Measurements from ENCODE around the gene FAM72B.
A peak's percentile ranks its signal among the peaks of the same experiment; 100 is the strongest.
"Not testable (repeated sequence)": the region's sequence is repeated elsewhere in the genome, so short reads cannot be mapped to it uniquely, and the experiment has no call there.

The FAM72B gene

GRCh38 chr1:121184290-121185127 lies at the start of gene FAM72B, which contains the start of gene SRGAP2C:
Gene FAM72B (minus strand): TSS chr1:121184340. CDS start chr1:121183489, 851 bp downstream.
Gene SRGAP2C (plus strand): TSS chr1:121184975. CDS start chr1:121187447, 2,472 bp downstream.
- H3K27me3 ChIP-seq (ENCODE audit: insufficient read depth, low read length); H3K79me2 ChIP-seq (ENCODE audit: control insufficient read depth, insufficient read depth, low read length, unreplicated experiment); H3K36me3 ChIP-seq (ENCODE audit: insufficient read depth, low read length); H2AFZ ChIP-seq (ENCODE audit: low read length, unreplicated experiment); H3K4me1 ChIP-seq (ENCODE audit: control insufficient read depth, insufficient read depth, low read length, unreplicated experiment): not testable (repeated sequence)
- H3K27ac ChIP-seq (ENCODE audit: low read depth, low read length), result peak within 1 kb of the TSS; percentile 39; the same call in 1 of the 2 replicates
- H3K4me3 ChIP-seq (ENCODE audit: low read depth, low read length), result peak within 1 kb of the TSS; percentile 71

GRCh38 chr1:121232445-121233125 lies 48.4 kb upstream of the FAM72B start:
- H3K4me3 ChIP-seq (ENCODE audit: low read depth, low read length); H3K27me3 ChIP-seq (ENCODE audit: insufficient read depth, low read length); H3K36me3 ChIP-seq (ENCODE audit: insufficient read depth, low read length); H3K4me1 ChIP-seq (ENCODE audit: control insufficient read depth, insufficient read depth, low read length, unreplicated experiment); H2AFZ ChIP-seq (ENCODE audit: low read length, unreplicated experiment); H3K27ac ChIP-seq (ENCODE audit: low read depth, low read length); H3K79me2 ChIP-seq (ENCODE audit: control insufficient read depth, insufficient read depth, low read length, unreplicated experiment): not testable (repeated sequence)

- H3K4me3 ChIP-seq (ENCODE audit: low read depth, low read length); H3K27ac ChIP-seq (ENCODE audit: low read depth, low read length); H2AFZ ChIP-seq (ENCODE audit: low read length, unreplicated experiment); H3K27me3 ChIP-seq (ENCODE audit: insufficient read depth, low read length); H3K4me1 ChIP-seq (ENCODE audit: control insufficient read depth, insufficient read depth, low read length, unreplicated experiment); H3K36me3 ChIP-seq (ENCODE audit: insufficient read depth, low read length); H3K79me2 ChIP-seq (ENCODE audit: control insufficient read depth, insufficient read depth, low read length, unreplicated experiment): not testable (repeated sequence)
Measured at GRCh38 chr1:121230636-121231035, 46.5 kb upstream of the FAM72B start.

GRCh38 chr1:121227544-121228330 lies 43.6 kb upstream of the FAM72B start:
- H3K4me1 ChIP-seq (ENCODE audit: control insufficient read depth, insufficient read depth, low read length, unreplicated experiment); H3K79me2 ChIP-seq (ENCODE audit: control insufficient read depth, insufficient read depth, low read length, unreplicated experiment); H2AFZ ChIP-seq (ENCODE audit: low read length, unreplicated experiment); H3K4me3 ChIP-seq (ENCODE audit: low read depth, low read length); H3K27ac ChIP-seq (ENCODE audit: low read depth, low read length); H3K27me3 ChIP-seq (ENCODE audit: insufficient read depth, low read length); H3K36me3 ChIP-seq (ENCODE audit: insufficient read depth, low read length): not testable (repeated sequence)

DNA sequence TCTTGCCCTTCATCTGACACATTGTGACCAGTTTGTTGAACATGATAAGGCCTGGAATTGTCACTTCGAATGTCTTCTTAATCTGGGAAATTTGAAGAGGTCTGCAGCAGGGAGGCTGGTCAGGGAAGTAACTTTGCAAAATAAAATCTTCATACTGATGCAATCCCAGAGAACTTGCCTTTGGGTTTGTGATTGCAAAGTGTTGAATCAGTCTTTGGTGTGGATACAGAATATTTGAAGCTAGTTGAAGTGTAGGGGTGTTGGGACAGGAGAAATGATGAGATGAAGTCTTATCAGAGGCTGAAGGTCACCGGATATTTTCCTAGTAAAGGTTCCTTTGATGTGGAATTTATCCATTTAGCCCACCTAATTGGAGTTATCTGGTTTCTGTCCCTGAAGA lies 42.8 kb upstream of the FAM72B start:
- not testable (repeated sequence) for H2AFZ ChIP-seq (ENCODE audit: low read length, unreplicated experiment); H3K4me3 ChIP-seq (ENCODE audit: low read depth, low read length); H3K27ac ChIP-seq (ENCODE audit: low read depth, low read length); H3K4me1 ChIP-seq (ENCODE audit: control insufficient read depth, insufficient read depth, low read length, unreplicated experiment); H3K36me3 ChIP-seq (ENCODE audit: insufficient read depth, low read length); H3K79me2 ChIP-seq (ENCODE audit: control insufficient read depth, insufficient read depth, low read length, unreplicated experiment); H3K27me3 ChIP-seq (ENCODE audit: insufficient read depth, low read length)

- H3K27me3 ChIP-seq (ENCODE audit: insufficient read depth, low read length); H3K36me3 ChIP-seq (ENCODE audit: insufficient read depth, low read length): not testable (repeated sequence)
Measured at GRCh38 chr1:121226295-121226904, 42.3 kb upstream of the FAM72B start.

GRCh38 chr1:121224714-121225113 lies 40.6 kb upstream of the FAM72B start:
- not testable (repeated sequence) for H3K27ac ChIP-seq (ENCODE audit: low read depth, low read length); H3K79me2 ChIP-seq (ENCODE audit: control insufficient read depth, insufficient read depth, low read length, unreplicated experiment); H3K4me3 ChIP-seq (ENCODE audit: low read depth, low read length); H3K4me1 ChIP-seq (ENCODE audit: control insufficient read depth, insufficient read depth, low read length, unreplicated experiment); H3K27me3 ChIP-seq (ENCODE audit: insufficient read depth, low read length); H2AFZ ChIP-seq (ENCODE audit: low read length, unreplicated experiment); H3K36me3 ChIP-seq (ENCODE audit: insufficient read depth, low read length)

More at GRCh38 chr1:121226295-121226904, 42.3 kb upstream of the FAM72B start:
- not testable (repeated sequence) for H2AFZ ChIP-seq (ENCODE audit: low read length, unreplicated experiment); H3K4me1 ChIP-seq (ENCODE audit: control insufficient read depth, insufficient read depth, low read length, unreplicated experiment); H3K79me2 ChIP-seq (ENCODE audit: control insufficient read depth, insufficient read depth, low read length, unreplicated experiment); H3K4me3 ChIP-seq (ENCODE audit: low read depth, low read length); H3K27ac ChIP-seq (ENCODE audit: low read depth, low read length)

DNA sequence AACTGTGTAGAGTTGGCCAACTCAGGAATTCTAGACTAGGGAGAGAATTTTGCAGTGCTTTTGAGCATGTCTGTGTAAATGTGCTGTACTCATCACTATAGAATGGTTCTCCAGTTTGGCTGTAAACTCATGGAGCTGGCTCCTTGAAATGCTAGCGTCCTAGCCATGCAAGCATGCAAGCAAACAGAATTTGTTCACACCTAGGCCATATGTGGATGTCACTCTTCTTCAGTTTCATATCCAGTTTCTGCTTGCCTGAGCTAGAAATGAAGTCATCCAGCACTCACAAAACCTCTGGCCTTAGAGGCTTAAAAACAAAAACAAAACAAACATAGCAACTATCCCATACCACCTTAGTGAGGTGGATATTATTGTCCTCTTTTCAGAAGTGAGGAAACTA lies 37.6 kb upstream of the FAM72B start:
- not testable (repeated sequence) for H3K4me3 ChIP-seq (ENCODE audit: low read depth, low read length); H3K36me3 ChIP-seq (ENCODE audit: insufficient read depth, low read length); H3K27me3 ChIP-seq (ENCODE audit: insufficient read depth, low read length); H3K27ac ChIP-seq (ENCODE audit: low read depth, low read length); H3K79me2 ChIP-seq (ENCODE audit: control insufficient read depth, insufficient read depth, low read length, unreplicated experiment); H2AFZ ChIP-seq (ENCODE audit: low read length, unreplicated experiment); H3K4me1 ChIP-seq (ENCODE audit: control insufficient read depth, insufficient read depth, low read length, unreplicated experiment)

- H2AFZ ChIP-seq (ENCODE audit: low read length, unreplicated experiment); H3K4me1 ChIP-seq (ENCODE audit: control insufficient read depth, insufficient read depth, low read length, unreplicated experiment); H3K79me2 ChIP-seq (ENCODE audit: control insufficient read depth, insufficient read depth, low read length, unreplicated experiment); H3K4me3 ChIP-seq (ENCODE audit: low read depth, low read length); H3K27me3 ChIP-seq (ENCODE audit: insufficient read depth, low read length); H3K36me3 ChIP-seq (ENCODE audit: insufficient read depth, low read length); H3K27ac ChIP-seq (ENCODE audit: low read depth, low read length): not testable (repeated sequence)
Measured at GRCh38 chr1:121216676-121217075, 32.5 kb upstream of the FAM72B start.

DNA sequence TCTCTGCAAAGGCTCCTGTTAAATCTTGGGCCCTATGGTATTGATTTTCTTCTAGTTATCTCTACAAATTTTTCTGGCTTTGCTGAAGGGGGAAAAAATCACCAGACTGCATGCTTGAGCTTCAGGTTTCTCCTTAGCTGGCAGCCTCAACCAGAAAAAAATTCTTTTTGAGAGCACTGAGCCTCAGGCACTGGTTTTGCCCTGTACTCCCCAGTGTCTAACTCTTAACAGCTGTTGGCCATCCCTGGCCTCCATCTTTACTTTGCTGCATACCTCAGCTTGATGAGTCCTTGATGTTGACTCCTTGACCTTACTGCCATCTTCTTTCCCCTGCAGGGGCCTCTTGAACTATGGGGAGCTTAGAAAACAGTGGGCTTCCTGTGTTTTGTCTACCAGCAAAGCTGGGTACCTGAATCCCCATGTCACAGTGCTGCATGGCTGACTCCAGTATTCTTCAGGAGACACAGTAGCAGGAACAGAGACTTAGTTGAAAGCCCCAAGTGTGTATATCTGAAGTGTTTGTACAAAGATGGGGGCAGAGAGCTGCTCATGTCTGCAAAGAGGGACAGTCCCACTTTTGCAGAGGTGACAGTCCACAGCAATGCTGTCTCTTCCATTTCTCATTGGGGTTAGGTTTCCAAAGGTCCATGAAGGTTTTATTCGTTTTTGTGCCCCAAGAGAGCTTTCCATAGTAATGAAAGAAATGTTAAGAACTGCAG lies 31.7 kb upstream of the FAM72B start:
- not testable (repeated sequence) for H3K36me3 ChIP-seq (ENCODE audit: insufficient read depth, low read length); H3K4me1 ChIP-seq (ENCODE audit: control insufficient read depth, insufficient read depth, low read length, unreplicated experiment); H3K27me3 ChIP-seq (ENCODE audit: insufficient read depth, low read length); H3K4me3 ChIP-seq (ENCODE audit: low read depth, low read length); H2AFZ ChIP-seq (ENCODE audit: low read length, unreplicated experiment); H3K79me2 ChIP-seq (ENCODE audit: control insufficient read depth, insufficient read depth, low read length, unreplicated experiment); H3K27ac ChIP-seq (ENCODE audit: low read depth, low read length)

Measured in ACC112 (cell line).